Activated naive CD4-positive, alpha-beta T cell treated with anti-CD3 and anti-CD28 coated beads, Interleukin-2, amount 50 U/mL, for 72 hours (primary cell): ENCODE data around the gene TTC16. TPM values are rescaled to one million over a fixed set of nuclear protein-coding genes. Genes with fewer than 3 reads are reported as not detected.
"Not testable (repeated sequence)": the region's sequence is repeated elsewhere in the genome, so short reads cannot be mapped to it uniquely, and the experiment has no call there.

ENCODE experiments used
- ATAC-seq, 2 donors: fragments of 150-1000 bp; cut with Tn5 transposase; 2 replicates each; pipeline ENCODE4 v1.10.0; 2021; ENCODE audit warnings: mild to moderate bottlenecking in 2 of 2, moderate library complexity in 2 of 2
- DNase-seq, 2 donors: peaks; one replicate each; pipeline ENCODE4 v3.0.0; 2021 to 2022; ENCODE audit warnings: low spot score in 2 of 2
- H3K27ac Mint-ChIP-seq, 2 donors: one replicate each; pipeline ENCODE4 v1.8.0; 2022; ENCODE audit warnings: mild to moderate bottlenecking in 2 of 2, mixed read lengths in 2 of 2
- H3K36me3 Mint-ChIP-seq, 2 donors: one replicate each; pipeline ENCODE4 v1.8.0; 2022; ENCODE audit warnings: mixed read lengths in 2 of 2
- H3K9me3 Mint-ChIP-seq, 2 donors: one replicate each; pipeline ENCODE4 v1.8.0; 2022; ENCODE audit warnings: mixed read lengths in 2 of 2
- total RNA-seq, 2 donors: library from RNA; stranded (reverse); gene quantifications; one replicate each; pipeline ENCODE4 v1.2.3, GENCODE V29; 2022

Gene TTC16
- total RNA-seq, 2 donors from 2014 or later, result 0.62 to 0.73 TPM

DNA sequence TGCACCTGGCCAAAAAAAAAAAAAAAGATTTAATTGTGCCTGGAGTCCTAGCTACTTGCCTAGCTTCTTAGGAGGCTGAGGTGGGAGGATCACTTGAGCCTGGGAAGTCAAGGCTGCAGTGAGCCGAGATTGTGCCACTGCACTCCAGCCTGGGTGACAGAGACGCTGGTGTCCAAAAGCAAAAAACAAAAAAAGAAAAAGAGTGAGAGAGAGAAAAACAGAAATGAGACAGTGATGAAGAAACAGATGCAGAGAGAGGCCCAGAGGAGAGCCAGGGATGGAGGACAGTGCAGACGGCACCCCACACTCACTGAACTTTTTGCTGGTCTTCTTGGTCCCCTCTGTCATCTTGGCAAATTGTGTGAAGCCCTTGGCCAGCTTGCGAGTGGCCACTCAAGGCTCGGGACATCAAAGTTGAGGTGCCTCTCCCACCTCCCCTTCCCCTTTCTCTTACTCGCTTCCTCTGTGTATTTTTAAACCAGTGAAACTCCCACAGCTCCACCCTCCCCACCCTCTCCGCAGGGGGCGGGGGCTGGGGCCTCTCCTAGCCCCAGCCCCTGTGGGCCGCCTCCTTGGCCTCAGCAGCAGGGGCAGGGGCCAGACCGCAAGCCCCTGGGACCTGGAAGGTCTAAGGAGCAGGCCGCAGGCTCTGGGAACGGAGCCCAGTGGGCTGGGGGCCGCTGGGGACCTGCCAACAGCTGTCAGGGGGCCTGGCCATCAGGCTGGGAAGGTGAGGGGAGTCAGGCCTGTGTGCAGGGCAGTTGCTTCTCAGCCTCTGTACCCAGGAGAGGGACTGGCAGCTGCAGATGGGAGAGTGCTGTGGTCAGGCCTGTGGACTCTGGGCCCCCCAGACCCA, 62.6 kb downstream of the TTC16 start, which contains the start of gene SH2D3C:
Gene SH2D3C, minus strand, starts transcription at position 387 of the 856 bp plus-strand sequence. Its CDS starts 39 bp downstream, at position 348.
- Mint-ChIP-seq H3K9me3 (no peaks in the 10 kb centered on the region), H3K36me3 (peaks cover 26 to 27% of the 10 kb centered on the region in 2 donors), H3K27ac (peak within 1 kb of the TSS; percentile 96 to 98)
- DNase-seq (peak in 1 of 2 donors; percentile 72), ATAC-seq (peak; percentile 39 to 53)

DNA sequence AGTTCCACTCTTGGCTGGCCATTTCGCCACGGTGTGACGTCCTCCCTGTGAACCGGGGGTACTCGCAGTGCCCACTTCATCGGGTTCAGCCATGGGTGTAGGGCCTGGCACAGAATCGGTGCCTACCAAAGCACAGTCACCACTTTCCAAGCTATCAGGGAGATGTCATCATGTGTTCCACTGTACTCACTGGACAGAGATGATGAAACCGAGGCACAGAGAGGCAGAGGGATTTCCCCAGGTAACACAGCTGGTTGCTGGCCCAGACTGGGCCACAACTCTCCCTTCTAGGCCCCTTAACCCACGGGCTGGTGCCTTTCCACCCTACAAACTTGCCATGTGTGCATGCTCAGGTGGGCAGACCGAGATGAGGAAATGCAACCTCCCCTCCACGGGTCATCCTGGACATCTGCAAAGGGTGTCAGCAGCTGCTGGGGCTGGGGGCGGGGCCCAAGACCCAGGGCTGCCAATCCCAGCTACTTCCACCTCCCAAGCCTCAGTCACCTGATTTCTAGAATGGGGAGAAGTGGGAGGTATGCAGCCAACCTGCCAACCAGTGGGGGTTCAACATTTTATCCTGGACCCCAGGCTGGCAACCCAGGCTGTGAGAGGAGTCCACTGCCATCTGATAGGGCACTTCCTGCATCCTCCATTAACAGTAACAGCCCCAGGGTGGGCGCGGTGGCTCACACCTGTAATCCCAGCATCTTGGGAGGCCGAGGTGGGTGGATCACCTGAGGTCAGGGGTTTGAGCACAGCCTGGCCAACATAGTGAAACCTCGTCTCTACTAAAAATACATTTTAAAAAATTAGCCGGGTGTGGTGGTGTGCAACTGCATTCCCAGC, 63.5 kb downstream of the TTC16 start:
- Mint-ChIP-seq H3K9me3 (no peaks in the 10 kb centered on the region), H3K36me3 (peaks cover 19 to 22% of the 10 kb centered on the region in 2 donors), H3K27ac (peak overlapping the region; percentile 93 to 98)
- peak; percentile 55 to 86 for DNase-seq
- ATAC-seq, result peak; percentile 78 to 80

DNA sequence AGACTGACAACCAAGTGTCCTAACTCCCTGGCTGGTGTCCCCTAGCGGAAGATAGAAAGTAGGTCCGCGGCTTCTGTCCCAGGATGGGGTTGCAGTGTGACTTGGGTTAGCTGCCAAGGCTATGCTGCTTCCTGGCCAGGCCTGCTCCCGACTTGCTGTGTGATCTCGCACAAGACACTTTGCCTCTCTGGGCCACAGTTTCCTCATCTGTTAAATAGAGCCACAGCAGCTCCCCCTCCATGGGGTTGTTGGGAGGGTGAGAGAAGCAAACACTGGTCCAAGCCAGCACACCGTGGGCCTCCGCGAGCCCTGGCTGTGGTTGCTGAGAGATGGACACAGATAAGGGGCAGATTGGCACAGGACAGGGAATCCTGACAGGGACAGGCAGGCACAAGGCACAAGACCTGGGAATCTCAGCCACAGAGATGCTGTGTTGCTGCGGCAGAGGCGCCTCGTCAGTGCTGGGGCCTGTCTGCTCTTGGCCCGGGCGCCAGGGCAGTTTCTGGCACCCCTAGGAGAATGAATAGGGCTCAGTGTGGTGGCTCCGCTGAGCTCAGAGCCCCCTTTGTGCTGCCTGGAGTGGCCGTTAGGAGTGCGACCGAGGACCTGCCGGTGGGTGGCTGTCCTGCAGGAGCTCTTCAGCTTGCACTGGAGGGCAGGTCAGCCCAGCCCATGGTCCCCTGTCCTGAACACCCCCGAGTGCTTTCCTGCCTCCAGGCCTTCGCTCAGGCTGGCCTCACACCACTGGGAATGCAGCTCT, 64.4 kb downstream of the TTC16 start:
- no peak for ATAC-seq
- Mint-ChIP-seq H3K36me3 (peaks cover 15 to 22% of the 10 kb centered on the region in 2 donors), H3K9me3 (no peaks in the 10 kb centered on the region), H3K27ac (peak overlapping the region in 1 of 2 donors; percentile 98)
- DNase-seq, result no peak

DNA sequence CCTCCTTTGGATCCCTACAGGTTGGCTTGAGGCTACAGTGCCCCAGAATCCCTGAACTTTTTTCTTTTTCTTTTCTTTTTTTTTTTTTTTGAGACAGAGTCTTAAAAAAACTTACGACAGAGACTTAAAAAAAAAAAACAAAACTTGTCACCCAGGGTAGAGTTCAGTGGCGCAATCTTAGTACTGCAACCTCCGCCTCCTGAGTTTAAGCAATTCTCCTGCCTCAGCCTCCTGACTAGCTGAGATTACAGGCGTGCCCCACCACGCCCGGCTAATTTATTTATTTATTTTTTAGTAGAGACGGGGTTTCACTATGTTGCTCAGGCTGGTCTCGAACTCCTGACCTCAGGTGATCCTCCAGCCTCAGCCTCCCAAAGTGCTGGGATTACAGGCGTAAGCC, 65.0 kb downstream of the TTC16 start:
- not testable (repeated sequence) for DNase-seq, H3K27ac Mint-ChIP-seq, H3K9me3 Mint-ChIP-seq, ATAC-seq
- H3K36me3 Mint-ChIP-seq, result peaks cover 15 to 22% of the 10 kb centered on the region in 2 donors

Other genes with a start within 250 kb of the TTC16 start
- 10 to 100 TPM; 11.4 to 28.0 TPM for gene STXBP1, start 103.8 kb upstream of the TTC16 start, total RNA-seq
- not detected for gene CFAP157, start 9.1 kb upstream of the TTC16 start, total RNA-seq
- 10 to 100 TPM in 1 of 2 donors, 1 to 10 TPM in 1; 9.5 to 12.6 TPM for gene PTRH1, start 416 bp upstream of the TTC16 start, total RNA-seq
- gene TOR2A, start 19.2 kb downstream of the TTC16 start, total RNA-seq, result 10 to 100 TPM; 10.9 to 17.1 TPM
- gene SH2D3C, start 62.6 kb downstream of the TTC16 start, total RNA-seq, result 10 to 100 TPM; 39.3 to 39.5 TPM
- 10 to 100 TPM; 74.8 to 89.3 TPM for gene CDK9, start 70.0 kb downstream of the TTC16 start, total RNA-seq
- 10 to 100 TPM; 64.8 to 73.8 TPM for gene FPGS, start 86.8 kb downstream of the TTC16 start, total RNA-seq
- 10 to 100 TPM; 12.9 to 24.1 TPM for gene ENG, start 138.6 kb downstream of the TTC16 start, total RNA-seq
- 10 to 100 TPM; 19.0 to 31.3 TPM for gene AK1, start 161.6 kb downstream of the TTC16 start, total RNA-seq
- 10 to 100 TPM; 55.2 to 56.1 TPM for gene ST6GALNAC6, start 183.5 kb downstream of the TTC16 start, total RNA-seq
- gene ST6GALNAC4, start 201.0 kb downstream of the TTC16 start, total RNA-seq, result 10 to 100 TPM; 24.5 to 43.2 TPM
- 1 to 10 TPM; 4.0 to 6.8 TPM for gene PIP5KL1, start 214.7 kb downstream of the TTC16 start, total RNA-seq
- 10 to 100 TPM; 26.0 to 49.8 TPM for gene DPM2, start 221.8 kb downstream of the TTC16 start, total RNA-seq